ENCODE data around the gene RTN4R. TPM values are rescaled to one million over a fixed set of nuclear protein-coding genes. Genes with fewer than 3 reads are reported as not detected.
A peak's percentile ranks its signal among the peaks of the same experiment; 100 is the strongest.

The RTN4R gene
- total RNA-seq, 1 donor from 2014 or later: 0.43 TPM

GRCh38 chr22:20222764-20223420 is 45.2 kb downstream of the RTN4R start:
- no peaks in the 10 kb centered on the region for H3K27me3 ChIP-seq
- peaks cover 8 to 25% of the 10 kb centered on the region in 2 donors for H3K4me1 ChIP-seq
- H3K9me3 ChIP-seq: no peaks in the 10 kb centered on the region
- peak overlapping the region in 1 of 2 donors; percentile 15 for H3K4me3 ChIP-seq
- no peak for DNase-seq (ENCODE audit: low spot score in 2 of 2)
- TF ChIP-seq CTCF (IDR thresholded peaks at IDR 0.05): no peak
- no peaks in the 10 kb centered on the region for H3K36me3 ChIP-seq
- peak overlapping the region; percentile 70 to 72 for H3K27ac ChIP-seq
- intact Hi-C loops (cut with DNase I): no loop called here

GRCh38 chr22:20221421-20222340 is 46.4 kb downstream of the RTN4R start:
- Histone ChIP-seq H3K9me3 (no peaks in the 10 kb centered on the region), H3K4me3 (no peak overlapping the region), H3K4me1 (peaks cover 8 to 21% of the 10 kb centered on the region in 2 donors), H3K27ac (peak overlapping the region; percentile 70 to 72), H3K27me3 (no peaks in the 10 kb centered on the region), H3K36me3 (no peaks in the 10 kb centered on the region)
- intact Hi-C loops (cut with DNase I): no loop called here
- TF ChIP-seq CTCF (IDR thresholded peaks at IDR 0.05): no peak
- no peak for DNase-seq (ENCODE audit: low spot score in 2 of 2)

GRCh38 chr22:20220629-20221026 is 47.5 kb downstream of the RTN4R start:
- no peak for DNase-seq (ENCODE audit: low spot score in 2 of 2)
- H3K27me3 ChIP-seq: no peaks in the 10 kb centered on the region
- no peak overlapping the region for H3K27ac ChIP-seq
- H3K4me1 ChIP-seq: peaks cover 8 to 21% of the 10 kb centered on the region in 2 donors
- H3K36me3 ChIP-seq: no peaks in the 10 kb centered on the region
- no peak for TF ChIP-seq CTCF (IDR thresholded peaks at IDR 0.05)
- no peaks in the 10 kb centered on the region for H3K9me3 ChIP-seq
- H3K4me3 ChIP-seq: no peak overlapping the region
- intact Hi-C loops (cut with DNase I): no loop called here

- Histone ChIP-seq H3K27me3 (no peaks in the 10 kb centered on the region), H3K4me1 (peaks cover 8 to 21% of the 10 kb centered on the region in 2 donors), H3K27ac (no peak overlapping the region), H3K36me3 (no peaks in the 10 kb centered on the region), H3K9me3 (no peaks in the 10 kb centered on the region), H3K4me3 (no peak overlapping the region)
- TF ChIP-seq CTCF (IDR thresholded peaks at IDR 0.05): no peak
- intact Hi-C loops (cut with DNase I): no loop called here
- DNase-seq (ENCODE audit: low spot score in 2 of 2): no peak
These were observed 48.2 kb downstream of the RTN4R start for GRCh38 chr22:20219667-20220628.

- Histone ChIP-seq H3K4me3 (no peak overlapping the region), H3K36me3 (no peaks in the 10 kb centered on the region), H3K9me3 (no peaks in the 10 kb centered on the region), H3K4me1 (peaks cover 8 to 19% of the 10 kb centered on the region in 2 donors), H3K27me3 (no peaks in the 10 kb centered on the region), H3K27ac (no peak overlapping the region)
- intact Hi-C loops (cut with DNase I): no loop called here
- TF ChIP-seq CTCF (IDR thresholded peaks at IDR 0.05): no peak
- no peak for DNase-seq (ENCODE audit: low spot score in 2 of 2)
These were observed 49.1 kb downstream of the RTN4R start for GRCh38 chr22:20218987-20219386.

Measured in ascending aorta (tissue), 2 donors.